ENCODE data around the gene TANGO2.

The TANGO2 gene

DNA sequence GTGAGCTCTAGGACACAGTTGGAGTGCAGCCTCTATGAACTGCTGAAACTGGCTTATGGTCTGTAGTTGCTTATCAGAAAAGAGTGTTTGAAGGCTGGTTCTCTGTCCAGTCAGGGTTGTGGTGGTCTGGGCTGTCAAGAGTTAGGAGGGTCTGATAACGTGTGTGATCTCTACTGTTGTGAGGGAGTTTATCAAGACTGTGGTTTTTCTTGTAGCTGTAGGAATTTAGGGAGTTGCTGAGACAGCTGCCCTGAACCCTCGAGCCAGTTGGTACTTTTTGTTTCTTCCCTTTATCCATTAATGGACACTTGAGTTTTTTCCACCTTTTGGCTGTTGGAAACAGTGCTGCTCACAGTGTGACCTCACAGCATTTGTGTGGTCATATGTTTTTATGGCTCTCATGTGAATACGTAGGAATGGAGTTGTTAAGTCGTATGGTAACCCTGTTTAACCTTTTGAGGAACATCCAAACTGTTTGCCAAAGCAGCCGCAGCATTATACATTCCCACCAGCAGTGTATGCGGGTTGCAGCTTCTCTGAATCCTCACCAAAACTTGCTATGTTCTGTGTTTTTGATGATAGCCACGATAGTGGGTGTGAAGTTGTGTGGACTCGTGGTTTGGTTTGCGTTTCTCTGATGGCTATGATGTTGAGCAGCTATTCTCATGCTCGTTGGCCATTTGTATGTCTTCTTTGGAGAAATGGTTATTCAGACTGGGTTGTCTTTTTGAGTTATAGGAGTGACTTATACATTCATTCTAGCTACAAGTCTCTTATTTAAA is 38.3 kb downstream of the TANGO2 start:
- no peak for DNase-seq
- H3K4me2 ChIP-seq (ENCODE audit: low read length, poor library complexity, severe bottlenecking): no peak overlapping the region
- WGBS: 89% methylated on average over 8 of the region's 10 CpGs
- H3K14ac ChIP-seq (ENCODE audit: low read length in 2 of 2): no peak overlapping the region
- no peaks in the 10 kb centered on the region for H3K9me3 ChIP-seq (ENCODE audit: control insufficient read depth, low read length)
- no peak overlapping the region for H3K18ac ChIP-seq (ENCODE audit: low read depth in 1 of 2, low read length in 2 of 2)
- H3K9ac ChIP-seq (ENCODE audit: low read length): no peak overlapping the region
- no peak overlapping the region for H3K4ac ChIP-seq (ENCODE audit: low read depth in 1 of 2, low read length in 2 of 2)
- peaks cover 14% of the 10 kb centered on the region for H3K4me1 ChIP-seq (ENCODE audit: control insufficient read depth, insufficient read depth, low read depth, low read length)
- no peak overlapping the region for H2BK5ac ChIP-seq (ENCODE audit: low read depth, low read length, poor library complexity, severe bottlenecking)
- H4K91ac ChIP-seq (ENCODE audit: low read length): no peak overlapping the region
- H3K27ac ChIP-seq (ENCODE audit: low read length, poor library complexity, severe bottlenecking): no peak overlapping the region
- H3K4me3 ChIP-seq (ENCODE audit: insufficient read depth in 1 of 2, low read depth in 1 of 2, low read length in 2 of 2): no peak overlapping the region
- peaks cover 73 to 78% of the 10 kb centered on the region in 2 experiments for H3K36me3 ChIP-seq (ENCODE audit: control insufficient read depth in 1 of 2, insufficient read depth in 2 of 2, low read depth in 1 of 2, low read length in 2 of 2)
- no peak overlapping the region for H2BK120ac ChIP-seq (ENCODE audit: low read depth, low read length)
- no peak overlapping the region for H3K23ac ChIP-seq (ENCODE audit: low read length in 2 of 2)
- H3K79me1 ChIP-seq (replicated peaks; ENCODE audit: low read length, poor library complexity, severe bottlenecking): peaks cover 8% of the 10 kb centered on the region
- no peaks in the 10 kb centered on the region for H3K27me3 ChIP-seq (ENCODE audit: control insufficient read depth in 1 of 2, insufficient read depth in 1 of 2, low read length in 2 of 2)
- no peak overlapping the region for H2AK5ac ChIP-seq (ENCODE audit: low read length, severe bottlenecking)
- no peak overlapping the region for H2BK15ac ChIP-seq (ENCODE audit: low read depth, poor library complexity, severe bottlenecking)
- no peak overlapping the region for H2BK12ac ChIP-seq (ENCODE audit: low read length in 2 of 2)
- H4K8ac ChIP-seq (ENCODE audit: low read length): no peak overlapping the region
- H2AFZ ChIP-seq (ENCODE audit: low read depth, low read length): no peak overlapping the region

DNA sequence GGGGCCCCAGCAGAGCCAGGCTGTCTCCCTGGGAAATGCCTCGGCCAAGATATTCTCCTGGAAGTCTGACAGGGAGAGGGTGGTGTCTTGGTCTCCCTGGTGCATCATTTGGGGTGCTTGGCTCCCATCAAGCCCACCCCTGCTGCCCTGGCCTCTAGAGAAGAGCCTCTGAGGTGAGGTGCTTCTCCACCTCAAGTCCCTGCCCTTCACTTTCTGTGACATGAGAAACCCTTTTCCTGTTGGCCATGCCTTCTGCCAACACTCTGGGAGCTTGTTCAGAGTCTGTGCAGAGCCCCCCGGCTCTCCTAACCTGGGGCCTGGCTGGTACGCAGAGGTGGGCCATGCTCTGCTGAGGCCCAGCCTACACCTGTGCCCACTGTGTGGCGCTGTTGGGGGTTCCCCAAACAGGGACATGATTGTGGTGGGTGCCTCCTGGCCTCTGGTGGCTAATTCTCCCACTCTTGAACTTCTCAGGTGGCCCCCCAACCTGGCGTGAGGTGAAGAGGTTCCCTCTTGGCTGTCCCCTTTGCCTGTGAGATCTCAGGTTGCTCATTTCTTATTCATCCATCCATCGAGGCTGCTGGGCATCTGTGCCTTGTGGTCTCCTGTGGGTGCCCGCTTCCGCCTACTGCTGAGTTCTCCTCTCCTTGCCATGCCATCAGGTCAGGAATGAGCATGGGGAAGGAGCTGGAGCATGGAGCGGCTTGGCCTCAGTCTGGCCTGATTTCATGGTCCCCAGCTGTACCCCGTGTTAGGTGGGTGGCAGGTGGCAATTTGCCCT is 40.0 kb downstream of the TANGO2 start:
- no peak overlapping the region for H2BK5ac ChIP-seq (ENCODE audit: low read depth, low read length, poor library complexity, severe bottlenecking)
- no peak overlapping the region for H3K18ac ChIP-seq (ENCODE audit: low read depth in 1 of 2, low read length in 2 of 2)
- peaks cover 15% of the 10 kb centered on the region for H3K4me1 ChIP-seq (ENCODE audit: control insufficient read depth, insufficient read depth, low read depth, low read length)
- H4K91ac ChIP-seq (ENCODE audit: low read length): no peak overlapping the region
- H3K9me3 ChIP-seq (ENCODE audit: control insufficient read depth, low read length): no peaks in the 10 kb centered on the region
- no peak overlapping the region for H3K9ac ChIP-seq (ENCODE audit: low read length)
- no peak for DNase-seq
- peaks cover 2% of the 10 kb centered on the region for H3K79me1 ChIP-seq (replicated peaks; ENCODE audit: low read length, poor library complexity, severe bottlenecking)
- H3K4me2 ChIP-seq (ENCODE audit: low read length, poor library complexity, severe bottlenecking): no peak overlapping the region
- no peak overlapping the region for H2BK12ac ChIP-seq (ENCODE audit: low read length in 2 of 2)
- H2AK5ac ChIP-seq (ENCODE audit: low read length, severe bottlenecking): no peak overlapping the region
- no peak overlapping the region for H2BK15ac ChIP-seq (ENCODE audit: low read depth, poor library complexity, severe bottlenecking)
- H3K4ac ChIP-seq (ENCODE audit: low read depth in 1 of 2, low read length in 2 of 2): no peak overlapping the region
- no peak overlapping the region for H3K4me3 ChIP-seq (ENCODE audit: insufficient read depth in 1 of 2, low read depth in 1 of 2, low read length in 2 of 2)
- no peak overlapping the region for H3K14ac ChIP-seq (ENCODE audit: low read length in 2 of 2)
- H3K27ac ChIP-seq (ENCODE audit: low read length, poor library complexity, severe bottlenecking): no peak overlapping the region
- no peak overlapping the region for H4K8ac ChIP-seq (ENCODE audit: low read length)
- no peak overlapping the region for H2AFZ ChIP-seq (ENCODE audit: low read depth, low read length)
- H3K27me3 ChIP-seq (ENCODE audit: control insufficient read depth in 1 of 2, insufficient read depth in 1 of 2, low read length in 2 of 2): no peaks in the 10 kb centered on the region
- H3K23ac ChIP-seq (ENCODE audit: low read length in 2 of 2): no peak overlapping the region
- no peak overlapping the region for H2BK120ac ChIP-seq (ENCODE audit: low read depth, low read length)
- 97% methylated on average over 10 of the region's 10 CpGs for WGBS
- peaks cover 71 to 77% of the 10 kb centered on the region in 2 experiments for H3K36me3 ChIP-seq (ENCODE audit: control insufficient read depth in 1 of 2, insufficient read depth in 2 of 2, low read depth in 1 of 2, low read length in 2 of 2)

DNA sequence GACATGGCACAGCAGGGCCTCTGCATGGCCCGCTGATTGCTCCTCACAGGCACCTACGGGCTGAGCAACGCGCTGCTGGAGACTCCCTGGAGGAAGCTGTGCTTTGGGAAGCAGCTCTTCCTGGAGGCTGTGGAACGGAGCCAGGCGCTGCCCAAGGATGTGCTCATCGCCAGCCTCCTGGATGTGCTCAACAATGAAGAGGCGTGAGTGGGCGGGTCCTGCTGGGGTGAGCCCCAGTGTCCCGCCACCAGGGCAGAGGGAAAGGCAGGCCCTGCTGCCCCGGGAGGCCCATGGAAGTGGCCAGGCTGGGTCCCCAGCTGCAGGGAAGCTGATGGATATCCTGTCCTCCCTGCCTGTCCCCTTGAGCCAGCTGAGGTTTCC is 40.6 kb downstream of the TANGO2 start:
- no peak overlapping the region for H3K14ac ChIP-seq (ENCODE audit: low read length in 2 of 2)
- no peak overlapping the region for H3K4me3 ChIP-seq (ENCODE audit: insufficient read depth in 1 of 2, low read depth in 1 of 2, low read length in 2 of 2)
- no peak overlapping the region for H4K8ac ChIP-seq (ENCODE audit: low read length)
- H3K27me3 ChIP-seq (ENCODE audit: control insufficient read depth in 1 of 2, insufficient read depth in 1 of 2, low read length in 2 of 2): no peaks in the 10 kb centered on the region
- H3K36me3 ChIP-seq (ENCODE audit: control insufficient read depth in 1 of 2, insufficient read depth in 2 of 2, low read depth in 1 of 2, low read length in 2 of 2): peaks cover 71% of the 10 kb centered on the region in 2 experiments
- no peak overlapping the region for H3K23ac ChIP-seq (ENCODE audit: low read length in 2 of 2)
- H3K27ac ChIP-seq (ENCODE audit: low read length, poor library complexity, severe bottlenecking): no peak overlapping the region
- no peak overlapping the region for H2BK15ac ChIP-seq (ENCODE audit: low read depth, poor library complexity, severe bottlenecking)
- H2AK5ac ChIP-seq (ENCODE audit: low read length, severe bottlenecking): no peak overlapping the region
- no peak overlapping the region for H3K4ac ChIP-seq (ENCODE audit: low read depth in 1 of 2, low read length in 2 of 2)
- H2AFZ ChIP-seq (ENCODE audit: low read depth, low read length): no peak overlapping the region
- H3K4me1 ChIP-seq (ENCODE audit: control insufficient read depth, insufficient read depth, low read depth, low read length): peaks cover 16% of the 10 kb centered on the region
- H2BK5ac ChIP-seq (ENCODE audit: low read depth, low read length, poor library complexity, severe bottlenecking): no peak overlapping the region
- DNase-seq: no peak
- 98% methylated on average over 11 of the region's 11 CpGs for WGBS
- H3K9me3 ChIP-seq (ENCODE audit: control insufficient read depth, low read length): no peaks in the 10 kb centered on the region
- H4K91ac ChIP-seq (ENCODE audit: low read length): no peak overlapping the region
- no peak overlapping the region for H2BK12ac ChIP-seq (ENCODE audit: low read length in 2 of 2)
- peaks cover 2% of the 10 kb centered on the region for H3K79me1 ChIP-seq (replicated peaks; ENCODE audit: low read length, poor library complexity, severe bottlenecking)
- no peak overlapping the region for H3K18ac ChIP-seq (ENCODE audit: low read depth in 1 of 2, low read length in 2 of 2)
- H3K4me2 ChIP-seq (ENCODE audit: low read length, poor library complexity, severe bottlenecking): no peak overlapping the region
- H3K9ac ChIP-seq (ENCODE audit: low read length): no peak overlapping the region
- H2BK120ac ChIP-seq (ENCODE audit: low read depth, low read length): no peak overlapping the region

DNA sequence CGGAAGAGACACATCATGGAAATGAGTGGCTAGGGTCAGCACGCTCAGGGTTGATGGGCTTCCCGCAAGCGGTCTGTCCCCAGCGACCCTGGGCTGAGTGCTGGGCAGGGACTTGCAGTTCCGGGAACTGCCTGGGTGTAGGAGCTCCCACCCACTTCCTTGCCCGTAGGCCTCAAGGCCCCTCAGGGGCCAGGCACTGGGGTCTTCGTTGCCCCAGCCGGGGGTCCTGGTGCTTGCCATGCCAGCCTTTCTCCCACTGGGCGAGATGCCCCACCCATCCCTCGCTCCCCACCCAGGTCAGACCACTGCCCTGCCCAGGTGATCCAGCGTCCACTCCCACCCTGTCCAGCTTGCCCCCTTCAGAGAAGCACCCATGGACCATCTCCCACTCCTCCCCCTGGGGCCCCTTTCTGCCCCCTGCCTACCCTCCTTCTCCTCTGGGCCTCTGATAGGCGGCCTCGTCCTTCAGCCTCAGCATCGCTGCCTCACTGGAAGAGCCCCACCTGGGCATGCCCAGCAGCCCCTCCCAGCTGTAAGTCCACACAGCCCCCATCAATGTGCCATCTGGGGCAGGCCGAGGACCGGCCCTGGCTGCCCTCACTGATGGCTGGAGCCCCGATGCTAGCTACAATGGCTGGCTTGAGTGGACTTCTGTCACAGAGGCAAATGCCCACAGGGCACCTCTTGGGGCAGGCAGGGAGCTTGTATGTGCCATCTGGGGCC is 41.3 kb downstream of the TANGO2 start:
- H3K4me2 ChIP-seq (ENCODE audit: low read length, poor library complexity, severe bottlenecking): no peak overlapping the region
- H3K9me3 ChIP-seq (ENCODE audit: control insufficient read depth, low read length): no peaks in the 10 kb centered on the region
- no peak overlapping the region for H4K8ac ChIP-seq (ENCODE audit: low read length)
- peaks cover 16% of the 10 kb centered on the region for H3K4me1 ChIP-seq (ENCODE audit: control insufficient read depth, insufficient read depth, low read depth, low read length)
- no peak overlapping the region for H3K14ac ChIP-seq (ENCODE audit: low read length in 2 of 2)
- H3K18ac ChIP-seq (ENCODE audit: low read depth in 1 of 2, low read length in 2 of 2): no peak overlapping the region
- H3K9ac ChIP-seq (ENCODE audit: low read length): no peak overlapping the region
- no peak overlapping the region for H2BK5ac ChIP-seq (ENCODE audit: low read depth, low read length, poor library complexity, severe bottlenecking)
- H2BK120ac ChIP-seq (ENCODE audit: low read depth, low read length): no peak overlapping the region
- H2BK12ac ChIP-seq (ENCODE audit: low read length in 2 of 2): no peak overlapping the region
- H3K27ac ChIP-seq (ENCODE audit: low read length, poor library complexity, severe bottlenecking): no peak overlapping the region
- H2AK5ac ChIP-seq (ENCODE audit: low read length, severe bottlenecking): no peak overlapping the region
- no peak overlapping the region for H3K4ac ChIP-seq (ENCODE audit: low read depth in 1 of 2, low read length in 2 of 2)
- no peak for DNase-seq
- no peak overlapping the region for H2BK15ac ChIP-seq (ENCODE audit: low read depth, poor library complexity, severe bottlenecking)
- no peak overlapping the region for H3K23ac ChIP-seq (ENCODE audit: low read length in 2 of 2)
- H3K79me1 ChIP-seq (replicated peaks; ENCODE audit: low read length, poor library complexity, severe bottlenecking): peaks cover 2% of the 10 kb centered on the region
- H3K27me3 ChIP-seq (ENCODE audit: control insufficient read depth in 1 of 2, insufficient read depth in 1 of 2, low read length in 2 of 2): no peaks in the 10 kb centered on the region
- 95% methylated on average over 18 of the region's 18 CpGs for WGBS
- no peak overlapping the region for H2AFZ ChIP-seq (ENCODE audit: low read depth, low read length)
- H4K91ac ChIP-seq (ENCODE audit: low read length): no peak overlapping the region
- H3K4me3 ChIP-seq (ENCODE audit: insufficient read depth in 1 of 2, low read depth in 1 of 2, low read length in 2 of 2): no peak overlapping the region
- H3K36me3 ChIP-seq (ENCODE audit: control insufficient read depth in 1 of 2, insufficient read depth in 2 of 2, low read depth in 1 of 2, low read length in 2 of 2): peaks cover 64 to 67% of the 10 kb centered on the region in 2 experiments

All from mesenchymal stem cell (in vitro differentiated cells and primary cell).